WTC11 (cell line): ENCODE results near the gene GALK1. TPM values are rescaled to one million over a fixed set of nuclear protein-coding genes. Genes with fewer than 3 reads are reported as not detected.

ENCODE experiments used
- ATAC-seq: fragments of 200-7000 bp; cut with Tn5 transposase; 2 replicates; pipeline ENCODE4 v1.10.0; 2021; ENCODE audit warnings: mild to moderate bottlenecking, moderate library complexity
- CTCF ChIA-PET: fragments of 300-600 bp; sonication (Branson Sonifier 250); formaldehyde crosslinking; loops from one replicate; lab custom pipeline; 2021; ENCODE audit warnings: antibody characterized with exemption; lab: Charles Lee
- POLR2A ChIA-PET: fragments of 350-600 bp; sonication (Branson Sonifier 250); formaldehyde crosslinking; loops from one replicate; lab custom pipeline; 2021; ENCODE audit warnings: antibody characterized with exemption; lab: Charles Lee
- DNase-seq: peaks from one replicate; pipeline ENCODE4 v3.0.0; 2021; ENCODE audit warnings: low spot score
- H3K27ac Mint-ChIP-seq: 2 replicates; pipeline ENCODE4 v1.8.0; 2021; ENCODE audit warnings: mixed read lengths
- H3K27me3 Mint-ChIP-seq: 2 replicates; pipeline ENCODE4 v1.8.0; 2021; ENCODE audit warnings: low read depth, mild to moderate bottlenecking, moderate library complexity, mixed read lengths
- H3K36me3 Mint-ChIP-seq: 2 replicates; pipeline ENCODE4 v1.8.0; 2021; ENCODE audit warnings: mixed read lengths
- H3K4me1 Mint-ChIP-seq: 2 replicates; pipeline ENCODE4 v1.8.0; 2022; ENCODE audit warnings: mixed read lengths
- H3K4me3 Mint-ChIP-seq: 2 replicates; pipeline ENCODE4 v1.8.0; 2021; ENCODE audit warnings: mild to moderate bottlenecking, moderate library complexity, mixed read lengths
- H3K9me3 Mint-ChIP-seq: 2 replicates; pipeline ENCODE4 v1.8.0; 2021; ENCODE audit warnings: mixed read lengths
- ATF3 ChIP-seq: sonication (generic); formaldehyde crosslinking; conservative IDR thresholded peaks from 2 replicates; pipeline ENCODE4 v1.8.1; 2022; ENCODE audit warnings: mild to moderate bottlenecking, missing genetic modification reagents
- CREM ChIP-seq: sonication (generic); formaldehyde crosslinking; IDR thresholded peaks from 2 replicates; pipeline ENCODE4 v1.8.1; 2022; ENCODE audit warnings: mild to moderate bottlenecking, missing genetic modification reagents, moderate library complexity
- ESRRA ChIP-seq: sonication (generic); formaldehyde crosslinking; IDR thresholded peaks from 2 replicates; pipeline ENCODE4 v1.8.1; 2022; ENCODE audit warnings: mild to moderate bottlenecking, missing genetic modification reagents, borderline replicate concordance
- GABPB1 ChIP-seq: sonication (generic); formaldehyde crosslinking; IDR thresholded peaks from 2 replicates; pipeline ENCODE4 v1.8.1; 2023; ENCODE audit warnings: mild to moderate bottlenecking, missing genetic modification reagents
- IRF2 ChIP-seq: sonication (generic); formaldehyde crosslinking; IDR thresholded peaks from 2 replicates; pipeline ENCODE4 v1.8.0; 2022; ENCODE audit warnings: low read depth, missing genetic modification reagents, borderline replicate concordance
- KAT7 ChIP-seq: sonication (generic); formaldehyde crosslinking; IDR thresholded peaks from 2 replicates; pipeline ENCODE4 v1.8.1; 2023; ENCODE audit warnings: missing genetic modification reagents, mild to moderate bottlenecking, borderline replicate concordance
- OVOL2 ChIP-seq: fragments of 250-450 bp; sonication (Bioruptor Pico); IDR thresholded peaks from 2 replicates; pipeline ENCODE4 v1.9.0; 2021; ENCODE audit warnings: mild to moderate bottlenecking, borderline replicate concordance
- PRDM15 ChIP-seq: sonication (generic); formaldehyde crosslinking; IDR thresholded peaks from 2 replicates; pipeline ENCODE4 v1.8.0; 2022; ENCODE audit warnings: missing genetic modification reagents
- PREB ChIP-seq: sonication (generic); formaldehyde crosslinking; IDR thresholded peaks from 2 replicates; pipeline ENCODE4 v1.8.1; 2022; ENCODE audit warnings: mild to moderate bottlenecking, missing genetic modification reagents, moderate library complexity, borderline replicate concordance
- PRRX2 ChIP-seq: fragments of 250-450 bp; sonication (Bioruptor Pico); IDR thresholded peaks from 2 replicates; pipeline ENCODE4 v1.8.0; 2021; ENCODE audit warnings: mild to moderate bottlenecking
- SOX15 ChIP-seq: fragments of 250-450 bp; sonication (Bioruptor Pico); IDR thresholded peaks from 2 replicates; pipeline ENCODE4 v1.9.0; 2021; ENCODE audit warnings: mild to moderate bottlenecking
- SP1 ChIP-seq: sonication (generic); formaldehyde crosslinking; conservative IDR thresholded peaks from 2 replicates; pipeline ENCODE4 v1.8.1; 2022; ENCODE audit warnings: missing genetic modification reagents
- USF2 ChIP-seq: sonication (generic); formaldehyde crosslinking; IDR thresholded peaks from 2 replicates; pipeline ENCODE4 v1.8.1; 2023; ENCODE audit warnings: mild to moderate bottlenecking, missing genetic modification reagents, moderate library complexity
- ZNF317 ChIP-seq: sonication (generic); formaldehyde crosslinking; IDR thresholded peaks from 2 replicates; pipeline ENCODE4 v1.8.1; 2023; ENCODE audit warnings: low read depth, mild to moderate bottlenecking, moderate library complexity, missing genetic modification reagents, borderline replicate concordance
- ZNF396 ChIP-seq: fragments of 250-450 bp; sonication (Bioruptor Pico); IDR thresholded peaks from 2 replicates; pipeline ENCODE4 v1.8.0; 2021; ENCODE audit warnings: mild to moderate bottlenecking, moderate library complexity, borderline replicate concordance
- ZSCAN18 ChIP-seq: fragments of 250-450 bp; sonication (Bioruptor Pico); IDR thresholded peaks from 2 replicates; pipeline ENCODE4 v2.1.2; 2022; ENCODE audit warnings: mild to moderate bottlenecking, moderate library complexity
- total RNA-seq: library from RNA; stranded (reverse); gene quantifications from 3 replicates; pipeline ENCODE4 v1.2.3, GENCODE V29; 2021
- TF ChIP-seq, protein P1 (sequence below): sonication (generic); formaldehyde crosslinking; IDR thresholded peaks from 2 replicates; pipeline ENCODE4 v1.8.1; 2022; ENCODE audit warnings: low read depth, mild to moderate bottlenecking, moderate library complexity, missing genetic modification reagents, borderline replicate concordance
- TF ChIP-seq, protein P2 (sequence below): sonication (generic); formaldehyde crosslinking; IDR thresholded peaks from 2 replicates; pipeline ENCODE4 v1.8.0; 2022; ENCODE audit warnings: mild to moderate bottlenecking, missing genetic modification reagents
- TF ChIP-seq, protein P3 (sequence below): fragments of 200-600 bp; IDR thresholded peaks from 2 replicates; pipeline ENCODE4 v1.8.0; 2022; ENCODE audit warnings: antibody characterized with exemption

Gene GALK1
- total RNA-seq, 1 experiment from 2014 or later = 42.2 TPM

DNA sequence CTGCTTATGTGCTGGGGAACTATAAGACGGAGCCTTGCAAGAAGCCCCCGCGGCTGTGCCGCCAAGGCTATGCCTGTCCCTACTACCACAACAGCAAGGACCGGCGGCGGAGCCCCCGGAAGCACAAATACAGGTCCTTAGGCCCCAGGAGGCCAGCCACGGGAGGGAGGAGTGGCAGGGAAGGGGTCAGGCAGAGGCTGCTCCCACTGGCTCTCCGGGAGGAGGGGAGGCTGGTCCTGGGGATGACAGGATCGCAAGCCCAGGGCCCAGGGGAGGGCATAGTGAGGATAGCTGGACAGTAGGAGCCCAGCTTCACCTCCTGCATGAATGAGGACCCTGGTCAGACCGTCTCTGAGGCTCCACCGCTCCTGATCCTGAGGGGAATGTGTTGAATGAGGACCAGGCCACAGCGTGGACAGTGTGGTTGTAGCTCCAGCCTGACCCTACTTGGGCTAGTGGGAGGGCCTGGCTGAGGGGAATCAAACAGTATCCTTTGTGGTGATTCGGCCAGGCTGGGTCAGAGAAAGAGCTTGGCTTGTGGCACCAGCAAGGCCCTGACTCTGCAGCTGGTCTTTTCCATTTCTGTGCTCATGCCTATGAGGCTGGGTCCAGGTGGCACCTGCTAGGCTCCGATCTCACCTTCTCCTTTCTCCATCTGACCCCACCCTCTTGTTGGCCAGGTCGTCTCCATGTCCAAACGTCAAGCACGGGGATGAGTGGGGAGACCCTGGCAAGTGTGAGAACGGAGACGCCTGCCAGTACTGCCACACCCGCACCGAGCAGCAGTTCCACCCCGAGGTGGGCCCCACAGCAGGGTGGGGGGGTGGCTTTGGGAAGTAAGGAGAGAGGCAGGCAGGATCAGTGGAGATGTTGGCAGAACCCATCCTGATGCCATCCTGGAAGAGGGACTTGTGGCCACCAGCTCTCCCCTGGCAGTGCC is 48.4 kb upstream of the GALK1 start:
- DNase-seq = no peak
- H3K4me3 Mint-ChIP-seq = no peak overlapping the region
- ATAC-seq = no peak
- H3K27me3 Mint-ChIP-seq = no peaks in the 10 kb centered on the region
- no peaks in the 10 kb centered on the region for H3K9me3 Mint-ChIP-seq
- H3K27ac Mint-ChIP-seq = no peak overlapping the region
- peaks cover 30% of the 10 kb centered on the region for H3K36me3 Mint-ChIP-seq
- ChIA-PET CTCF (interaction anchor here (0.6 to 2.1 kb wide), 3 partner anchors 14 to 26 kb away, joined by 3 to 5 read pairs (median 4); no protein-coding TSS in a partner anchor), POLR2A (interaction anchor here (0.7 kb wide), 1 partner anchor 339 kb away, joined by 4 read pairs; no protein-coding TSS in a partner anchor)
- no peak for TF ChIP-seq SOX15 (CRISPR knock-in tag)
- TF ChIP-seq ZSCAN18 = no peak
- no peak for TF ChIP-seq SP1
- no peak for TF ChIP-seq ZNF396 (CRISPR knock-in tag)
- no peak for TF ChIP-seq IRF2
- TF ChIP-seq GABPB1 (CRISPR knock-in tag) = no peak
- TF ChIP-seq PRDM15 (CRISPR knock-in tag) = no peak
- no peak for TF ChIP-seq ZNF317 (CRISPR knock-in tag)
- no peak for TF ChIP-seq PRRX2 (CRISPR knock-in tag)
- TF ChIP-seq, protein P1, sequence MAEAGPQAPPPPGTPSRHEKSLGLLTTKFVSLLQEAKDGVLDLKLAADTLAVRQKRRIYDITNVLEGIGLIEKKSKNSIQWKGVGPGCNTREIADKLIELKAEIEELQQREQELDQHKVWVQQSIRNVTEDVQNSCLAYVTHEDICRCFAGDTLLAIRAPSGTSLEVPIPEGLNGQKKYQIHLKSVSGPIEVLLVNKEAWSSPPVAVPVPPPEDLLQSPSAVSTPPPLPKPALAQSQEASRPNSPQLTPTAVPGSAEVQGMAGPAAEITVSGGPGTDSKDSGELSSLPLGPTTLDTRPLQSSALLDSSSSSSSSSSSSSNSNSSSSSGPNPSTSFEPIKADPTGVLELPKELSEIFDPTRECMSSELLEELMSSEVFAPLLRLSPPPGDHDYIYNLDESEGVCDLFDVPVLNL (CRISPR knock-in tag) = no peak
- no peak for TF ChIP-seq ESRRA (CRISPR knock-in tag)
- TF ChIP-seq KAT7 (CRISPR knock-in tag) = no peak
- TF ChIP-seq ATF3 (CRISPR knock-in tag) = no peak
- no peak for TF ChIP-seq OVOL2 (CRISPR knock-in tag)
- TF ChIP-seq CREM (CRISPR knock-in tag) = no peak
- no peaks in the 10 kb centered on the region for H3K4me1 Mint-ChIP-seq

DNA sequence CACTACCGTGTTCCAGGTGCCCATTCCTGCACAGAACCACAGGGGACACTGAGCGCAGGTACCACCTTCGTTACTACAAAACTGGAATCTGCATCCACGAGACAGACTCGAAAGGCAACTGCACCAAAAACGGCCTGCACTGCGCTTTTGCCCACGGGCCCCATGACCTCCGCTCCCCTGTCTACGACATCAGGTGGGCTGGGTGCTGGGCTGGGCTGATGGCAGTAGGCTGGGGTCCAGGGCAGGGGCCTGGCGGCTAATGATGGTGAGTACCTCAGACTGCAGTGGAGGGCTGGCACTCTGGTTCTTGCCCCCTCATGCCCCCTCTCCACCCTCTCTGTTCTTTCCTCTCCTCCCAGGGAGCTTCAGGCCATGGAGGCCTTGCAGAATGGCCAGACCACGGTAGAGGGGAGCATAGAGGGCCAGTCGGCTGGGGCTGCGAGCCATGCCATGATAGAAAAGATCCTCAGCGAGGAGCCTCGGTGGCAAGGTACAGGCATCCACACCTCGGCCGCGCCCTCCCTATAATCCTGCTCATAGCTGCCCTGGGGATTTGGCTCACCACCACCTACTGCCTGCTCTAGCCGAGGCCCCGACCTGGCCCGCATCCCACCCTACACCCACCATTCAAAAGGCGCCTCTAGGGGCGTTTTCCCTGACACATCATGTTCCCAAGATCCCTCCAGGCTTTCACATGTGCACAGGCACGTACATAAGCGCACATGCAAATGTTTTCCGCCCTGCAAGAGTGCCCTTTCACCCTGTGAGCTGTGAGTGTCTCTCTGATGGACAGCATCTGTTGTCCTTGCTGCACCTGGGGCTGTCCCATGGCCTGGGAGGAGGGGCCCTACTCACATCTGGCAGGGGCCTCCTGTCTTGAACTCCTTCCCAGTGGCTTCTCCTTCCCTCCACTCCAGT is 47.4 kb upstream of the GALK1 start:
- Mint-ChIP-seq H3K9me3 (no peaks in the 10 kb centered on the region), H3K4me1 (no peaks in the 10 kb centered on the region), H3K27me3 (no peaks in the 10 kb centered on the region), H3K36me3 (peaks cover 28% of the 10 kb centered on the region), H3K4me3 (no peak overlapping the region), H3K27ac (no peak overlapping the region)
- CTCF ChIA-PET = interaction anchor here (0.6 to 2.1 kb wide), 4 partner anchors 15 to 40 kb away, joined by 3 to 5 read pairs (median 4); no protein-coding TSS in a partner anchor
- DNase-seq (no peak), ATAC-seq (no peak)
- POLR2A ChIA-PET = no interaction called here
- TF ChIP-seq ATF3 (CRISPR knock-in tag) (no peak), SOX15 (CRISPR knock-in tag) (no peak), USF2 (CRISPR knock-in tag) (no peak), PREB (CRISPR knock-in tag) (no peak), ZNF396 (CRISPR knock-in tag) (no peak)
- TF ChIP-seq, protein P2, sequence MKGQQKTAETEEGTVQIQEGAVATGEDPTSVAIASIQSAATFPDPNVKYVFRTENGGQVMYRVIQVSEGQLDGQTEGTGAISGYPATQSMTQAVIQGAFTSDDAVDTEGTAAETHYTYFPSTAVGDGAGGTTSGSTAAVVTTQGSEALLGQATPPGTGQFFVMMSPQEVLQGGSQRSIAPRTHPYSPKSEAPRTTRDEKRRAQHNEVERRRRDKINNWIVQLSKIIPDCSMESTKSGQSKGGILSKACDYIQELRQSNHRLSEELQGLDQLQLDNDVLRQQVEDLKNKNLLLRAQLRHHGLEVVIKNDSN (CRISPR knock-in tag) = no peak
- TF ChIP-seq, protein P3, sequence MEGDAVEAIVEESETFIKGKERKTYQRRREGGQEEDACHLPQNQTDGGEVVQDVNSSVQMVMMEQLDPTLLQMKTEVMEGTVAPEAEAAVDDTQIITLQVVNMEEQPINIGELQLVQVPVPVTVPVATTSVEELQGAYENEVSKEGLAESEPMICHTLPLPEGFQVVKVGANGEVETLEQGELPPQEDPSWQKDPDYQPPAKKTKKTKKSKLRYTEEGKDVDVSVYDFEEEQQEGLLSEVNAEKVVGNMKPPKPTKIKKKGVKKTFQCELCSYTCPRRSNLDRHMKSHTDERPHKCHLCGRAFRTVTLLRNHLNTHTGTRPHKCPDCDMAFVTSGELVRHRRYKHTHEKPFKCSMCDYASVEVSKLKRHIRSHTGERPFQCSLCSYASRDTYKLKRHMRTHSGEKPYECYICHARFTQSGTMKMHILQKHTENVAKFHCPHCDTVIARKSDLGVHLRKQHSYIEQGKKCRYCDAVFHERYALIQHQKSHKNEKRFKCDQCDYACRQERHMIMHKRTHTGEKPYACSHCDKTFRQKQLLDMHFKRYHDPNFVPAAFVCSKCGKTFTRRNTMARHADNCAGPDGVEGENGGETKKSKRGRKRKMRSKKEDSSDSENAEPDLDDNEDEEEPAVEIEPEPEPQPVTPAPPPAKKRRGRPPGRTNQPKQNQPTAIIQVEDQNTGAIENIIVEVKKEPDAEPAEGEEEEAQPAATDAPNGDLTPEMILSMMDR = no peak
